Activated T-cell treated with anti-CD3 and anti-CD28 coated beads for 48 hours (primary cell): ENCODE data around the gene MBD3L4.
"Not testable (repeated sequence)": the region's sequence is repeated elsewhere in the genome, so short reads cannot be mapped to it uniquely, and the experiment has no call there.

ENCODE experiments used
- DNase-seq: peaks from one replicate; pipeline ENCODE4 v3.0.0-alpha.2; 2020; ENCODE audit warnings: low read depth

The MBD3L4 gene

DNA sequence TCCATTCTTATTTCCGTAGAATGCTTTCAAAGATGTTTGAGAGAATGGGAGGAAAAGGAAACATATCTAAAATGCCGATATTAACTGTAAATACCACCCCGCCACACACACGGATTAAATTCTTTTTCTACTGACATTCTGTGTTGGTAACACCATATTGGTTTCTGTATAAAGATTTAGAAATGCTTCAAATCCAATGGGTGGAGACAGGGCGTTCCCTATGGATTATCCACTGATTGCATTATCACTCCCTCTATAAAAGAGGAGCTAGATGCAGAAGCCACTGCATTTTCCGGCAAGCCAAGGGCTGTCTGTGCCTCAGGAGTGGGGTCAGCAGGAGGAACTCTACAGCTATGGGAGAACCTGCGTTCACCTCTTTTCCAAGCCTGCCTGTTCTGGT lies 9.0 kb upstream of the MBD3L4 start, which contains the start of gene MBD3L2:
Gene MBD3L2, plus strand, starts transcription at position 301 of the 400 bp plus-strand sequence. Its CDS starts 53 bp downstream, at position 354.
- DNase-seq = not testable (repeated sequence)

DNA sequence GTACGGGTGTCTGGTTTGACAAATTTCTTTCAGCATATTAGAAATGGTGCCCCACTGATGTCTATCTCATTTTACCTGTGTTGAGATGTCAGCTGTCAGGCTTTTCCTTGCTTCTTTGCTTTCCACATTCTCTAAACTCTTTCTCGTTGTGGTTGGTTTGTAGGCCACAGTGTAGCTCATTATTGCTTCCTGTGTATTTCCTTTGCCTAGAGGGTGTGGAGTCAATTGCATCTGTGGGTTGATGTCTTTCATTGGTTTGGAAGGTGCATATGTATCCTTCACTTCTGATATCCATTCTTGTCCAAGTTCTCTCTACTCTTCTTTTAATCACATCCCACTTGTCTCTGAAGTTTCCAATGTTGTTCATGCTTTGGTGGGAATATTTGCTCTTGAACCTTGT lies 1.6 kb upstream of the MBD3L4 start:
- not testable (repeated sequence) for DNase-seq

DNA sequence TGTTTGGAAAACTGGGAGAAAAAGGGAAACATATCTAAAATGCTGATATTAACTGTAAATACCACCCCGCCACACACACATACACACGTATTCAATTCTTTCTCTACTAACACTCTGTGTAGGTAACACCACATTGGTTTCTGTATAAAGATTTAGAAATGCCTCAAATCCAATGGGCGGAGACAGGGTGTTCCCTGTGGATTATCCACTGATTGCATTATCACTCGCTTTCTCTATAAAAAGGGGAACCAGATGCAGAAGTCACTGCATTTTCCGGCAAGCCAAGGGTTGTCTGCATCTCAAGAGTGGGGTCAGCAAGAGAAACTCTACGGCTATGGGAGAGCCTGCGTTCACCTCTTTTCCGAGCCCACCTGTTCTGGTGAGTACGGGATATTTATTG lies 9.7 kb downstream of the MBD3L4 start, which contains the start of gene MBD3L5:
Gene MBD3L5, plus strand, starts transcription at position 301 of the 400 bp plus-strand sequence. Its CDS starts 34 bp downstream, at position 335.
- not testable (repeated sequence) for DNase-seq

DNA sequence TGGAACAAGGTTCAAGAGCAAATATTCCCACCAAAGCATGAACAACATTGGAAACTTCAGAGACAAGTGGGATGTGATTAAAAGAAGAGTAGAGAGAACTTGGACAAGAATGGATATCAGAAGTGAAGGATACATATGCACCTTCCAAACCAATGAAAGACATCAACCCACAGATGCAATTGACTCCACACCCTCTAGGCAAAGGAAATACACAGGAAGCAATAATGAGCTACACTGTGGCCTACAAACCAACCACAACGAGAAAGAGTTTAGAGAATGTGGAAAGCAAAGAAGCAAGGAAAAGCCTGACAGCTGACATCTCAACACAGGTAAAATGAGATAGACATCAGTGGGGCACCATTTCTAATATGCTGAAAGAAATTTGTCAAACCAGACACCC lies 11.2 kb downstream of the MBD3L4 start:
- not testable (repeated sequence) for DNase-seq

DNA sequence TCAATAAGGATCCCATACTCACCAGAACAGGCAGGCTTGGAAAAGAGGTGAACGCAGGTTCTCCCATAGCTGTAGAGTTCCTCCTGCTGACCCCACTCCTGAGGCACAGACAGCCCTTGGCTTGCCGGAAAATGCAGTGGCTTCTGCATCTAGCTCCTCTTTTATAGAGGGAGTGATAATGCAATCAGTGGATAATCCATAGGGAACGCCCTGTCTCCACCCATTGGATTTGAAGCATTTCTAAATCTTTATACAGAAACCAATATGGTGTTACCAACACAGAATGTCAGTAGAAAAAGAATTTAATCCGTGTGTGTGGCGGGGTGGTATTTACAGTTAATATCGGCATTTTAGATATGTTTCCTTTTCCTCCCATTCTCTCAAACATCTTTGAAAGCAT lies 18.6 kb downstream of the MBD3L4 start, which contains the start of gene MBD3L2B:
Gene MBD3L2B, minus strand, starts transcription at position 101 of the 400 bp plus-strand sequence. Its CDS starts 34 bp downstream, at position 67.
- DNase-seq = not testable (repeated sequence)

DNA sequence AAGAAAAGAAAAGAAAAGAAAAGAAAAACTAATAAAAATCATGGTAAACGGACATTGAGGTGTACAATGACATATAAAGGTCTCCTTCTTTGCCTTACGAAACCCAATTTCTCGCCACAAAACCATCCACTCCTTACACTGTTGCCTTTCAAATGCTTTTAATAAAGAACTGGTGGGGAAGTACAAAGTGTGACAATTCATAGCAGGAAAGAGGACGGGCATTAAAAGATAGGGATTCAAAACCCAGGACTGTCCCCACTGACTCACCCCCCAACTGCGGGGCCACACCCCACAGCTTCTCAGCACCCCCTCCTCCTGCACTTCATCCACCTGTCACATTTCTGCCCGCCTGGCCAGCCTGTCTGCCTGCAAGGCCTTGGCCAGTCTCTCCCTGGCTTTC lies 21.2 kb downstream of the MBD3L4 start:
- DNase-seq = no peak

DNA sequence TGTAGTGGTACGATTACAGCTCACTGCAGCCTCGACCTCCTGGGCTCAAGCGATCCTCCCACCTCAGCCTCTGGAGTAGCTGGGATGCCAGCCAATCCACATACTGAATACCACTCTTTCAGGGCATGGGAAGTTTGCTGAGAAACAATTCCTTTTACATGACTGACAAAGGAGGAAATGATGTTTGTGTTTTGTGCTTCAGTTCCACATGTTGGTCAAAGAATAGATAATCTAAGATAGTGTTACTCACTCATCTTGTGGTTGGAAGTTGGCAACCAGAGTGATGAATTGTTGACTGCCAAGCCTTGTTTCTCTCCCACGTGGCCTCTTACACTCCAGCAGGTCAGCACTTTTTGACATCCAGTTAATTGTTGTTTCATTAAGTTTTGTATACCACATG lies 26.3 kb downstream of the MBD3L4 start:
- DNase-seq = no peak

DNA sequence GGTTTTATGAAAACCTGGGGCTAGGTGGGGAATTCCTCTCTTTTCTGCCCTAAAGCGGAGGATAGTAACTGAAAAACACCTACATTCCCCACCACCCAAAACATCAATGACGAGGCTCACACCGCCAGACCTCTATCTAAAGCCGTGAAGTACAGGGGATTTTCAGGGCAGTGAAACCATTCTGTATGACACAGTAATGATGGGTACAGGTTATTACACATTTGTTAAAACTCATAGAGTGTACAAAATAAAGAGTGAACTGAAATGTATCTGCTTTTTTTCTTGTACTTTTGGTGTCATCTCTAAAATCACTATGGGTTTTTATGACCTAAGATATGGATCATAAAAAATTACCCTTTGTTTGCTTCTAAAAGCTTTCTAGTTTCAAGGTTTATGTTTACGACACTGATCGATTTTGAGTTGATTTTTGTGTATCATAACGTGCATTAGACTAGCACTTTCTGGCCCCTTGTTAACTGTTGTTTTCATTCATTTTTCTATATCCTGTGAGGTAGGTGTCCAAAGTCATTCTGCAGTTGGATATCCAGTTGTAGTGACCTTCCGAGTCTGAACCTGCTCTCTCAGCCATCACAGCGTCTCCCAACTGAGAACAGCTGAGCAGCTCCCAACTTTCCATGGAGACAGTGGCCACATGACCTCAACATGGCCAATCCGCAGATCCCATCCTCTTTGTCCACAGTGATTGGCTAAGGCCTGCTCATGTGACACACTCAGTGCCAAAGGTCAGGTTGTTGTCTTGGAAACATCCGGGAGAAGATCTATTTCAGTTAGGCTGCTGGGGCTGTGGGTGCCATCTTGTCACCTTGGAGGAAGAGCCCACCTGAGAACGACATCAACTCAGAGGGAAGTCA lies 29.0 kb downstream of the MBD3L4 start:
- DNase-seq = peak; percentile 18

DNA sequence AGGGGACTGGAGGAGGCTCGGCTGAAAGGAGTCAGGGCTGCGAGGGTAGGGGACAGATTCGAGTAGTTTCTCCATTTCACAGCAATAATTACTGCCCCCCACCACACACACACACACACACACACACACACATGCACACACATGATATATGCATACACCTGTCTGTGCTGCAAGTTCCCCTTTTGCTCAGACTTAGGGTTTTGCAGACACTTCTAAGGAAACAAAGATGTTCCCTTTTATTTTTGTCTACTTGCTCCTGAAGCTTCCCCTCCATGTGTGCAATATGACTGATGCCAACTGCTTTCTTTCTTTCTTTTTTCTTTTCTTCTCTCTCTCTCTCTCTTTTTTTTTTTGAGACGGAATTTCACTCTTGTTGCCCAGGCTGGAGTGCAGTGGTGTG lies 32.1 kb downstream of the MBD3L4 start:
- no peak for DNase-seq

DNA sequence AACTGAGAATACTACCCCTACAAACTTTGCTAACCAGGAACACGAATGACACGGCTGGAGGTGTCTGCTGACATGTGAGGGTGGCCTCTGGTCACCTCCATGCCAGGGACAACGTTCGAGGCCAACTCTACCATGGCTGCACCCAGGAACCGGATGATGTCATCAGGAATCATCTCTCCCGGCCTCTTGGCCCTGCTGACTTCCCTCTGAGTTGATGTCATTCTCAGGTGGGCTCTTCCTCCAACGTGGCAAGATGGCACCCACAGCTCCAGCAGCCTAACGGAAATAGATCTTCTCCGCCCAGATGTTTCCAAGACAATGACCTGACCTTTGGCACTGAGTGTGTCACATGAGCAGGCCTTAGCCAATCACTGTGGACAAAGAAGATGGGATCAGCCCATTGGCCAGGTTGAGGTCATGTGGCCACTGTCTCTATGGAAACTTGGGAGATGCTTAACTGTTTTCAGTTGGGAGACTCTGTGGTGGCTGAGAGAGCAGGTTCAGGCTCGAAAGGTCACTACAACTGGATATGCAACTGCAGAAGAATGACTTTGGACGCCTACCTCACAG lies 33.8 kb downstream of the MBD3L4 start:
- no peak for DNase-seq

DNA sequence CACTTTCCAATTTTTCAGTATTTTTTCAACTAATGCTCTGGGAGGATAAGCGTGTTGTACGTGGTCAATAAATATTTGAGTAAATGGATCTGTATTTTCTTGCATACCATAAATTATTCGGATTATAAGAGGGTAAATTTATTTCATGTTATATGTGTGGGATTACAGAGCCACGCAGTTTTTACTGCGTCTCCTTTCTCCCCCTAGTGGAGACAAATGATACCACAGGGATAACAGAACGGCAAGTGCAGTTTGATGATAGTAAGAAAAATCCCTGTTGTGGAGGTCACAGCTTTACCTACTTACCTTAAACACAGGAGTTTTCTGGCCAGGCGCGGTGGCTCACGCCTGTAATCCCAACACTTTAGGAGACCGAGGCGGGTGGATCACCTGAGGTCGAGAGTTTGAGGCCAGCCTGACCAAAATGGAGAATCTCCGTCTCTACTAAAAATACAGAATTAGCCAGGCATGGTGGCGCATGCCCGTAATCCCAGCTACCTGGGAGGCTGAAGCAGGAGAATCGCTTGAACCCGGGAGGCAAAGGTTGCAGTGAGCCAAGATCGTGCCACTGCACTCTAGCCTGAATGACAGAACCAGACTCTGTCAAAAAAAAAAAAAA lies 35.6 kb downstream of the MBD3L4 start:
- DNase-seq = no peak

DNA sequence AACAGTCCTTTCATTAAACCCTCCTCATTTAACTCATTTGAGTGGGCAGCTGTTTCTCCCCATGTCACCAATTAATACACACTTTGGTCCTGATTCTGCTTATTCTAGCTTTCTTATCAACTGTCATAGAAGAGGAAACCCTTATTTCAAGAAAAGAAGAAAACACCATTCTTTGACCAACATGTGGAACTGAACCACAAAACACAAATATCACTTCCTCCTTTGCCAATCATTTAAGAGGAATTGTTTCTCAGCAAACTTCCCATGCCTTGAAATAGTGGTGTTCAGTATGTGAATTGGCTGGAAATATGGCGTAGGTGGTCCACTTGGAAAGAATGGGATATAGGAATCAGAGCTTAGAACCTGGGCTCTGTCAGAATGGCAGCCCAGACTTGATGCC lies 39.2 kb downstream of the MBD3L4 start:
- no peak for DNase-seq

DNA sequence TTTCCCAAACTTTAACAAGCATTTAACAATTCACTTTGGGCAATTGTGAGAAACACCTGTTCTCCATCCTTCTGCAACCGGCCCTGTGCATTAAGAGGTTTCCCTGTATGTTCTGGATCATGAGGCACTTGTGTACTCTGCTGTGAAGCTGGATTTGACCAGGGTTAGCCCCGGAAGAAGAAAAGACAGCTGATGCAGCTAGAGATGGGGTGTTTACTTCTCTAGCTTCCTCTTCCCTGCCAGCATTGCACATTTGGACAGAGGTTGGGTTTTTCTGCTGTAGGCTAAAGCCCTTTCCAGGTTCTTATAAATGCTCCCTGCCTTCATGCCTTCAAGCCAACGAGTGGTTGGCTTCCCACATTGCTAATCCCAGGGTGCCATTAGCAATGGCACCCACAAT lies 39.6 kb downstream of the MBD3L4 start:
- no peak for DNase-seq

DNA sequence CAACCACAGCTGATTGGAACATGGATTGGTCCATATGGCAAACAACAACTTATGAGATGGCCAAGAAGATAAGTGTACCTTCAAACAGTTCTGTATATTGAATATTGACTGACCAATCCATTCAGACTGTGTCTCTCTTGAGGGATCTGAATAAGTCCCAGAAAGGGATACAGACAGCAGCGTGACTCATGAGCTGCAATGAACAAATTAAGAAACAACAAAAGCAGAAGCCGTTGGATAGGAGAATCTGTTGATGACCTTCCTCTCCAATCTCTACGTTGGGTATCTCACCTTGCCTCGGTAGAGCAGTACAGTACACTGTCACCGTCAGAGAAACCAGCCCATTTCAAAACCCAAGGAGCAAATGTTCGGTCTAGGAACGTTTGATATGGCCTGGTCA lies 40.0 kb downstream of the MBD3L4 start:
- DNase-seq = no peak

DNA sequence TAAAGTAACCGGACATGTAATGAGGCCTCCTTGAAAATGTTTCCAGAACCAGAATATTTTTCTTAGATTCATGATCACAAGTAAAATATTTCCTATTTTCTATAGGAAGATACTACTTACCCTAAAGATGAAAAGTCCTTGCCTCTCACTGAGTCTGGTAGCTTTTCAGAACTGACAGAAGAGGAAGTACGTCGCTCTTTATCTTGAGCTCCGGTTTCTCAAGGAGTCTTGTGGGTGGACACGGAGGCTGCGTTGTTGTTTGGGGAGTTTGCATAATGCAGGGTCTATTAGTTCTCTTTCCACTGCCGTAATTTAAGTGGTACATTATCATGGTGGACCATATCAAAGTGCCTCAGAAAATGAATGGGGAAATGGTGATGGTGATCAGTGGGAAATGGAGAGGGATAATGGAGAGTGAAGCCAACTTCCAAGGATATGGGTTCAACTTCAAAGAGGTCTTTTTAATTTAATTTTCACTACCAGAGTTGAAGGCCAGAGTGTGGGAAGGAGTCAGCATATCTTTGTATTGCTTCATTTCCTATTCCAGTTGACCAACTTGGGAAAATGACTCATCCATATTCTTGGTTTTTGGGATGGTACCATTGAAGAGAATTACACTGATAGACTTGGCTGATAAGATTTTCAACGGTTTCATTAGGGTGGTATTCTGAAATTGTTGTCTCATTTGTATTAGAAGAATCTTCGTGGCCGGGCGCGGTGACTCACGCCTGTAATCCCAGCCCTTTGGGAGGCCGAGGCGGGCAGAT lies 42.1 kb downstream of the MBD3L4 start:
- no peak for DNase-seq

DNA sequence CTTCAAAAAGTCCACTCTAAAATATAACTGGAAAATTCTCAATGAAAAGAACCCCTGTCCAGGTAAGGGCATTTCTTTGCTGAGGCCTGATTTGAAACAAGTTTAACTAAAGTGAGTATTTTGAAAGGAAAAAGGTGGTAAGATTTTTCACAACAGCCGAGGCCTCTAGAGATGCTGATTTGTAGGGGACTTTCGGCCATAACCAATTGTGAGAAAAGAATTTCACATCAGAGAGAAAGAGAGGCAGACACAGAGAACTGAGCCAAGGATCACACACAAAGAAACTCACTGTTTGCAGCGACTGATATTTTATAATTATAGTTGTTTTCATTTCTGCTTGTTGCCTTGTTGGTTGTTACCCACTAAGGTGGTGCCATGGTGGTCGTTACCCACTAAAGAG lies 43.2 kb downstream of the MBD3L4 start:
- no peak for DNase-seq

DNA sequence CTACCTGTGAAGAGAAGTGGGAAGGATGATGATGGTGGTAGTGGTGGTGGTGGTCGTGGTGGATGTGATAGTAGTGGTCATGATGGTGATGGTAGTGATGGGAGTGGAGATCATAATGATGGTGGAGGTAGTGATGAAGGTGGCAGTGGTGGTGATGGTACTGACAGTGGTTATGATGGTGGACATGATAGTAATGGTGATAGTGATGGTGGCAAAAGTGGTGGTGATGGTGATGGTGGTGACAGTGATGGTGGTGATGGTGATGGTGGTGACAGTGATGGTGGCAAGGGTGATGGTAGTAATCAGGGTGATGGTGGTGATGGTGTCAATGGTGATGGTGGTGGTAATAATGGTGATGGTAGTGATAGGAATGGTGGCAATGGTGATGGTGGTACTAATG lies 44.9 kb downstream of the MBD3L4 start:
- DNase-seq = no peak

DNA sequence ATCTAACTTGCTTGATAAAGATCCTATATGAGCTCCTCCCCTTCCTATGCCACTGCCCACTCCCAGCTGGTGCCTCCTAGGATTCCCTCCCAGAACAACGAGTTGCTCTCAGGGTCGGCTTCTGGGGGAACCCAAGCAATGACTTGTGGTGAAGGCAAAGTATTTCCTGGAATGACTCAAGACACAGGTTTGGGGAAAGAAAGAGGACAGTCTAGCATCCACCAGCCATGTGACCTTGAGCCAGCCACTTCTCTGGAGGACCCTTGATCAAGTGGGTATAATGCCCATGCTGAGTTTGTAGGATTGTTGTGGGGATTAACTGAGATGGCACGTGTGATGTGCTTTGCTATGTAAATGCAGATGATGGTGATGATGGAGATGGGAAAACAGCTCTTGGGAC lies 51.7 kb downstream of the MBD3L4 start:
- DNase-seq = no peak

DNA sequence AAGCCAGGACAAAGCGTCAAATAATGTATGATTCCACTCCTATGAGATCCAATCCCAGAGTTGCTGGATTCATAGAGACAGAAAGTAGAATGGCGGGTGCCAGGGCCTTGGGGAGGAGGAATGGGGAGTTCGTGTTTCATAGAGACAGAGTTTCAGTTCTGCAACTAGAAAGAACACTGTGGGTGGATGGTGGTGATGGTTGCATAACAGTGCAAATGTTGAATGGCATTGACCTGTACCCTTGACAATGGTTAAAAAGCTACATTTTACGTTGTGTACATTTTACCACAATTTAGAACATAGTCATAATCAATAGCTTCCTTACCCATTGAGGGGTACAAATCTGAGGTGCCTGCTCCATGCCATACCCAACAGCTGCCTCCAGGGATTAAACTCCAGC lies 52.1 kb downstream of the MBD3L4 start:
- DNase-seq = no peak
